GM12892 (cell line): Measurements from ENCODE around the gene KIF3A.

Experiments used
- POLR2A ChIP-seq: IDR thresholded peaks from 2 replicates; pipeline ENCODE4 v1.6.1; 2011; ENCODE audit warnings: low read depth, low read length, control low read depth
- POLR2AphosphoS5 ChIP-seq: IDR thresholded peaks from 2 replicates; pipeline ENCODE4 v1.6.1; 2011; ENCODE audit warnings: low read depth, low read length, control low read depth

GRCh38 chr5:132739232-132739631 is 1.9 kb upstream of the KIF3A start:
- TF ChIP-seq POLR2A (no peak), POLR2AphosphoS5 (no peak)
